HUDEP-2 (cell line): ENCODE results near the gene TBL1Y.
"Not testable (repeated sequence)": the region's sequence is repeated elsewhere in the genome, so short reads cannot be mapped to it uniquely, and the experiment has no call there.

Source experiments
- DNase-seq, 76 experiments: peaks; one replicate each; lab custom pipeline; 2025; ENCODE audit not compliant: unreplicated experiment in 76 of 76; lab: John Stamatoyannopoulos, UW

TBL1Y gene

DNA sequence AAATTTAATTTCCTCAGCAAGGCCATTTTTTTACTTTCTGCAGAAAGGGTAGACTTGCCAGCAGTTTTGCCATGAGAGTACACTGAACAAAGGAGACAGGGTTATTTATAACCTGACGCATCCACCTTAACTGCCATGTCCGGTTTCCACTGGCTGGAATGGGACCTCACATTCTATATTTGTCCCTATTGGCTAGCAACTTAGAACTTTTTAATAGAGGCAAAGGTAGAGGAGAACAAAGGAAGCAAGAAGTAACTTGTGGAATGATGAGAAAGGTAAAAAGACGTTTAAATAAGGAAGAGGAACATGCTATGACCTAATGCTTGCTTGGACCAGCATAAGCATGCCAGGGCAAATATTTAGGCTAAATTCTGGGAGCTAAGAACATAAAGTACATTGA is 142.0 kb downstream of the TBL1Y start:
- not testable (repeated sequence) for DNase-seq

DNA sequence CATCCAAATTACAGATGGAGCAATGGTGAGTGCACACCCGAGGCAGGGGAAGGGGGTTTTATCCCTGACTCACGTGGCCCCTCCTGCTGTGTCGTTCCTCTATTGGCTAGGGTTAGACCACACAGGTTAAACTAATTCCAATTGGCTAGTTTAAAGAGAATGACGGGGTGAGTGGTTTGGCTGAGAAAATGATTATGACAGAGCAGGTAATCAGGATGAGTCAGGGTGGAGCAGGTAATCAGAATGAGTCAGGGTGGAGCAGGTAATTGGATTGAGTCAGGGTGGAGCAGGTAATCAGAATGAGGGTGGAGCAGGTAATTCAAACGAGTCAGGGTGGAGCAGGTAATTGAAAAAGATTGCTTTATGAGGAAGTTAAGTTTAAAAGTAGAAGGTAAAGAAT is 146.4 kb downstream of the TBL1Y start:
- DNase-seq = no peak

DNA sequence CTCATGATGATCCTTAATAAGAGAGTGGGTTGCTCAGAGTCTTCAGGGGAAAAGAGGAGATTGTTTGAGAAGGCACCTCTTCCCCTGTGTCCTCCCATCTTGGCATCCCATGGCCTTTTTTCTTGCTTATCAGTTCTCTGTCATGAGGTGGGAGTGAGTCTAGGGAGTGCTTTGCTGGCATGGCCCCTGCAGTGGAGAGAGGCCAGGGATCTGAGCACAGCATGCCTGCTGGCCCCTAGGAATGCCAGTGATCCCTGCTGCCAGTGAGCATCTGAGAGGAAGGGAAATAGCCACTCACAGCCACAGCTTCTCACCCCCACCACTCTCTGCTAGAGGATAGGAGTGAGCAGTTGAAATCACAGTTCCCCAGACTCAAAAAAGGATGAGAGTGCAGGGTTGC is 168.2 kb downstream of the TBL1Y start:
- no peak for DNase-seq

DNA sequence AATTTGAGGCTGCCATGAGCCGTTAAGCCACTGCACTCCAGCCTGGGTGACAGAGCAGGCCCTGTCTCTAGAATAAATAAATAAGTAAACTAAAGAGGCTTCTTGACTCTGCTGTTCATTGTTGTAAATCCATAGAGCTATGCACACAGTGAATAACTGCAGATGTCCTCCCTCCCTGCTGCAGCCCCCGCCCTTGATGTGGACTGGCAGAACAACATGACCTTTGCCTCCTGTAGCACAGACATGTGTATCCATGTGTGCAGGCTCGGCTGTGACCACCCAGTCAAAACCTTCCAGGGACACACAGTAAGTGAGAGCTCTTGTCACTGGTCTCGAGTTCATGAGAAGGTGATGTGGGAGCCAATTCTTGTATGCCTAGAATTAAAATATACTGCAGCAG is 170.1 kb downstream of the TBL1Y start:
- DNase-seq = not testable (repeated sequence)

DNA sequence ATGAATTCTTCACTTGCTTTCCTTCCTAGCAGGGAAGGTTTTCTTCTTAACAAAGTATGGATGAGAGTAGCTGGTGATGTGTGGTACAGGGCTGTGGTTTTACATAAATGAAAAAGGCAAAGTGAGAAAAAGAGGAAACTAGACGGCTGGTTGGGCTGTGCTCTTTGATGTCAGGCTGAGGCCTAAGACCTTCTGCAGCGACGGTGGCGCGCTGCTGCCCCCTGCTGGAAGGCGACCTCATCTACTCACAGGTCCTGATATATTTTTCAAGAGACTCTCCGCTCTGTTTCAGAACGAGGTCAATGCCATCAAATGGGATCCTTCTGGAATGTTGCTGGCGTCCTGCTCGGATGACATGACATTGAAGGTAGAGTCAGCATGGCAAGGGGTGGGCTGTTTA is 175.1 kb downstream of the TBL1Y start:
- peak in 70 of 76 experiments; percentile 0 to 73 (median 48) for DNase-seq

DNA sequence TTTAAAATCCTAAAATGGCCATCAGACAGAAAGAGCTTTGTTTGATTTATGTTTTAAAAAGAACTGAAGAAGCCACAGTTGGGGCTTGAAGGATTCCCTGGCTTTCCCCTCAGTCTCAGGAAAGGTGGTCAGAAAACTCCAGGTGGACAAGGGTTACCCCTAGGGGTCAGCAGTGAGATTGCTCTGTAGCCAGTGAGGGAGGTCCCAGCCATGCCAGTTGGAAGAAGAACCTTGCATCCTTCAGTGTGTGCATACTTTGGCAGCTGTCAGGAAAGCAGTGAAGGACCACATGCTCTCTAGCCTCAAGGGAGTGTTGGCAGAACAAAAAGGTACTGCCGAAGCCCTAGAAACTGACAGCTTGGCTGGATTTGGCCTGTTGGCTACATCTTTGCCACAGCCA is 182.3 kb downstream of the TBL1Y start:
- peak in 4 of 76 experiments; percentile 0 to 2 (median 1) for DNase-seq

DNA sequence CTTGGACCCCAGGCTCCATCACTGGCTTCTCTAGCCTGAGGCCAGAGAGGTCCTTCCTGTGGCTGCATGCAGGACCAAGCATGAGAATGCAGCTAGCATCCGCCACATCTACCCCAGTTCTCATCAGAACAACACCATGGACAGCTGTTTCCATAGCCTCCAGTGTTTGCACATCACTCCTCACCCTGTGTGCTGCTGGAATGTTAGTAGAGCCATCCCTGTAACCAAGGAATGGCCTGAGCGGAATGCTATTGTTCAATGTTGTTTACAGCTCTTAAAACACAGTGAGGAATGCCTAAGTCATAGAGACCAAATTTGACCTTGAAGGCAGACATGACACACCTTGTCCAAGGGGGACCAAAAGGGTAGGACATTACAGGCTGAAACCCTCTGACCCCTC is 183.9 kb downstream of the TBL1Y start:
- no peak for DNase-seq

DNA sequence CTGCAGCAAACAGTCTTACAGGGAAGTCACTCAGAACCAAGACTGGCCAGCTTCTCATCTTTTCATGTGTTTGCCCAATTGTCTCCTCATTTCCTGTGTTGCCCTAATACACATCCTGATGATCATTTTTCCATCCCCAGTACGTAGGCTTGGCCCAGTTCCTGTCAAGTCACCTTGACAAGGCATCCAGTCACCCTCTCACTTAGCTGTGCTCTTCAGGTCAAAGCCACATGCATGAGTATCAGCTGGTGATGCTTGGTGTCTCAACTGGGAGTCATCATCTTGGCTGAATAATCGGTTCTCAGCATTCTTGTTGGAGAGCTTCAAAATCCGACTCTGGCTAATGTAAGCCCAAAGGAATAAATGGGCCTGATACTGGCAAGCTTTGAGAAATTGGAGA is 186.5 kb downstream of the TBL1Y start:
- DNase-seq = no peak

DNA sequence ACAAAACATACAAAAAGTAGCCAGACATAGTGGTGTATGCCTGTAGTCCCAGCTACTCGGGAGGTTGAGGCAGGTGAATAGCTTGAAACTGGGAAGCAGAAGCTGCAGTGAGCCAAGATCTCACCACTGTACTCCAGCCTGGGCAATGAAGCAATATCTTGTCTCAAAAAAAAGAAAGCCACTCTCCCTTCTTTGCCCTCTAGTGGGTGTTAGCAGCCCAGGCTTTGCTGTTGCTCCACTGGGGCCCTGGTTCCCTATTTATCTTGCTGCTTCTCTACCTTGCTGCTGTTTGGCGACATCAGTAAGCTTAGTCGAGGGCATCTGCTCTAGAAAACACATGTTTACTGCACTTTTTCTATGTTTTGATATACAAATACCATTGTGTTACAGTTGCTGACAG is 189.2 kb downstream of the TBL1Y start:
- peak in 3 of 76 experiments; percentile 0 to 2 (median 1) for DNase-seq

DNA sequence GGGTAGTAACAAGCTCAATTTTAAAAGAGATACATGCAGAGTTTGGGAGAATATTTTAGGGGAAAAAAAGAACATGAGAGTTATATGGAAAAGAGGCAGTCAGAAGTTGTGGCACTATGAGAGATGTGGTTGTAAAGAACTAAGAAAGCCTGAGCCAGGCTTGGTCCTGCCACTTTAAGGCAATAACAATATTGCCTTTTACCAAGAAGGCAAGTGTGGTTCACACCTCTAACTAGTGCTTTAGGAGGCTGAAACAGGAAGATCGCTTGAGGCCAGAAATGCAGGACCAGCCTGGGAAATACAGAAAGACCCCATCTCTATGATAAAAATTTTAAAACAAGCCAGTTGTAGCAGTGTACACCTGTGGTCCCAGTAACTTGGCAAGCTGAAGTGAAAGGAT is 192.2 kb downstream of the TBL1Y start:
- DNase-seq = no peak

DNA sequence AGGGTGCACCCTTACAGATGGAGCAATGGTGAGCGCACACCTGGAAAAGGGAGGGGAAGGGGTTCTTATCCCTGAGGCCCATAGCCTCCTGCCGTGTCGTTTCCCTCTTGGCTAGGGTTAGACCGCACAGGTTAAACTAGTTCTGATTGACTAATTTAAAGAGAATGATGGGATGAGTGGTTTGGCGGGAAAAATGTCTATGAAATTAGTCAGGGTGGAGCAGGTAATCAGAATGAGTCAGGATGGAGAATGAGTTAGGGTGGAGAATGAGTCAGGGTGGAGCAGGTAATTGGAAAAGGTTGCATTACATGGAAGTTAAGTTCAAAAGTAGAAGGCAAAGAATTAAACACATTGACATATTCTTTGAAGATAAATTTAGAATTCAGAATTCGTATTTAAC is 196.7 kb downstream of the TBL1Y start:
- no peak for DNase-seq

DNA sequence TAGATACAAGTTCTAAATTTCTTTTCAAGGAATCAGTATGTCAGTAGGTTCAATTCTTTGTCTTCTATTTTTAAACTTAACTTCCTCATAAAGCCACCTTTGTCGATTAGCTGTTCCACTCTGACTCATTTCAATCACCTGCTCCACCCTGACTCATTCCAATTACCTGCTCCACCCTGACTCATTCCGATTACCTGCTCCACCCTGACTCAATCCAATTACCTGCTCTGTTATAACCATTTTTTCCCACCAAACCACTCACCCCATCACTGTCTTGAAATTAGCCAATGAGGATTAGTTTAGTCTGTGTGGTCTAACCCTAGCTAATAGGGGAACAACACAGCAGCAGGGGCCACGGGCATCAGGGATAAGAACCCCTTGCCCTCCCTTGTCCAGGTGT is 199.6 kb downstream of the TBL1Y start:
- no peak for DNase-seq

DNA sequence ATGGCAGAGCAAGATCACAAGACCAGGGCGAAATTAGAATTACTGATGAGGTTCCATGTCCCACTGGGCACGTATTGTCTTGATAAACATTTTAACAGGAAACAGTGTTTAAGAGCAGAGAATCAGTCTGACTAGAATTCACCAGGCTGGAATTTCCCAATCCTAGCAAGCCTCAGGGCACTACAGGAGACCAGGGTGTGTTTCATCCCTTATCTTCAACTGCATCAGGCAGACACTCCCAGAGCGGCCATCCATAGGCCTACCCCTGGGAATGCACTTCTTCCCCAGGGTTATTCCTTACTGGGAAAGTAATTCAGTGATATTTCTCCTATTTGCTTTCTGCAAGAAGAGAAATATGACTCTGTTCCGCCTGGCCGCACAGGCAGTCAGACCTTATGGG is 205.4 kb downstream of the TBL1Y start:
- no peak for DNase-seq

DNA sequence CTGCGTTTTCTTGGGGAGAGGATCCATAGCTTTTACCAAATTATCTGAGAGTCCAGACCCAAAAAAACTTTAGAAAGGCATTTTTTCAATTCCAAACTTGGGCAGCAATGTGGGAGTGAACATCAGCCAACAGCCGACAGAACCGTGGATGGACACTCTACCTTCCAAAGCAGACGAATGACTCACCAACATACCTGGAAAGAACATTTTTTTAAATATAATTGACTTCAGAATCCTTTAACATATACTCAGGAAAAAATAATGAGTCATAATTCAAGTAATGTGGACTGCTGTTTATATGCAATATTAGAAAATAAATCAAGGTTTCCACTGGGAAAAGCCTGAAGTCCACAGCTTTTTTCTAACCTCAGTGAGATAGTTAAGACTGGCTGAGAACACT is 211.7 kb downstream of the TBL1Y start:
- no peak for DNase-seq

DNA sequence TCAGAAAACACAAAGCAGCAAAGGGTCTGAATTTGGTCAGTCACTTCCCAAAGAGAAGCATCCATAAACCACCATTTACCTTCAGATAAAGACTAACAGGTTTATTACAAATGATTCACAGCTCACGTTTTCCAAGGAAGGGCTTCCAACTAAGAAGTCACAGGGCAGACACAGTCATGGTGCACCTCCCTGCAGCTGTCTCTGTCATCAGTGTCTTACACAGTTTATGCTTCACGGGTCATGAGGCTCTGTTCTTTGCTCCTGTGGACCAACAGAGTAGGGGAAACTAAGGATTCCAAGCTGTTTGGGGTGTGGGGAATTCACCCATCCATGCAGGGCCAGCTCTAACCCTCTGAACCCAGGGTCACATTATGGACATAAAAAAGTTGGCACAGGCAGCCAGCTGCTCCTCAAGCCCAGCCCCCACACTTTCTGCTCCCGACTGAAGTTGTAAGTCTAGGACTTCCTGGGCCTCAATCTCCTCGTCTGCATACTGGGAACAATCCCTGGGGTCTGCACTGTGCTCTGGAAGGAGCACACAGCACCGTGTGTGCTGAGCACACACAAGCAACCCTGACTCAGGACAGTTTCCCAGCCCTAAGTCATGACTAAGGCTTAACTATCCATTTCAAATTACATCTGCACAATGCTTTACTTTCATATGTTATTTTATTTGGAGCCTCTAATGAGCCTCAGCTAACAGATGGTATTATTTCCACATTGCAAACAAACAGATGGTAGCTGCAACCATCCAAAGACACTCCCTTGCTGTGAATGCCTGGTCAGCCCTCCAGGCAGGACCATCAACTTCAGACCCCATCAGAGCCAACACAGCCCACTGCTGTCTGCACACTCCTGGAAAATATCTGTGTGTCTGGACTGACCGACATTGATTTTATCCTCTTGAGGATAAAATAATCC is 214.9 kb downstream of the TBL1Y start:
- no peak for DNase-seq

DNA sequence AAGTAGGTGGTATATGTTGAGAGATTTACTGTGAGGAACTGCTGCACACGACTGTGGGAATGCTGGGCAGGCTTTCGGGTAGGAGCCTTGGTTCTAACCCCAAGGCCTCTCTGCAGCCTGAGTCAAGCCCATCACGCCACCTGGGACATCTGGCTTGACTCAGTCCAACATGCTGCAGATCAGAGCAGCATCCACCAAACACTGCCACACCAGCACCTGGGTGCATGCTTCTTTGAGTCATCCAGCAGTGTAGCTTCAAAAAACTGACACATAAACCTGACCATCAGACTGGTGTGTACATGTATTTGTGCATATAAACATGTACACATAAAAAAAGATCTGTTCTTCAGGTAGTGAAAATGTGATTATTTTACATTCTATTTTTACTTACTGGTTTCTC is 217.7 kb downstream of the TBL1Y start:
- no peak for DNase-seq
